Fibroblast of upper back skin (primary cell): Measurements from ENCODE around the gene PRR19.

ENCODE experiments used
- DNase-seq: peaks from one replicate; pipeline ENCODE4 v3.0.0-alpha.2; 2013

PRR19 gene

GRCh38 chr19:42353341-42354015, 51.5 kb downstream of the PRR19 start:
- no peak for DNase-seq

- DNase-seq = no peak
Measured at GRCh38 chr19:42355896-42356295, 54.0 kb downstream of the PRR19 start.

GRCh38 chr19:42356686-42357085, 54.8 kb downstream of the PRR19 start:
- DNase-seq = no peak

GRCh38 chr19:42357290-42357689, 55.4 kb downstream of the PRR19 start:
- DNase-seq = no peak
